HK-2 (cell line): Measurements from ENCODE around the gene EIF2S3B.
"Not testable (repeated sequence)": the region's sequence is repeated elsewhere in the genome, so short reads cannot be mapped to it uniquely, and the experiment has no call there.

ENCODE experiments used
- DNase-seq: peaks from one replicate; pipeline ENCODE4 v3.0.0-alpha.2; 2018; ENCODE audit not compliant: unreplicated experiment

EIF2S3B gene

GRCh38 chr12:10505620-10506019 is at the start of gene EIF2S3B:
EIF2S3B (plus strand) TSS chr12:10505890; CDS start chr12:10505903, 13 bp downstream.
- DNase-seq = no peak

GRCh38 chr12:10456856-10457255 is 48.8 kb upstream of the EIF2S3B start:
- DNase-seq = no peak

GRCh38 chr12:10457760-10458159 is 47.9 kb upstream of the EIF2S3B start:
- no peak for DNase-seq

- DNase-seq = no peak
Measured at GRCh38 chr12:10466311-10466710, 39.4 kb upstream of the EIF2S3B start.

DNA sequence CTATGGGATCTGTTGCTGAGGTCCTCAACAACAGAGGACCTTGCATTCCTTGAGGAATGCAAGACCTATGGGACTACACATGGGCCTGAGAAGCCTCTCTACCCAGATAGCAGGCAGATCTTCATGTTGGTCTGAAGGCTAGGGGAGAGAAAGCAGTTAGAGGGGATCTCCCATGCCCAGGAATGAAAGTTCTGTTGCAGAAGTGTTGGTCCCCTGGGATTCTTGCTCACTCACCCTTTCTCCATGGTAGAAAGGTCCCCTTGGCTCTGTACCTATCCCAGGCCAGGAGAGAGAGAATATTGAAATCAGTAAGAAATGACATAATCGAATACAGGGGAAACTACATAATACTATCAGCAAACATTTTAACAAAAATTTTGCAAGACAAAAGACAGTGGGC is 36.0 kb upstream of the EIF2S3B start:
- DNase-seq = no peak

- not testable (repeated sequence) for DNase-seq
Measured at GRCh38 chr12:10472808-10473207, 32.9 kb upstream of the EIF2S3B start.

DNA sequence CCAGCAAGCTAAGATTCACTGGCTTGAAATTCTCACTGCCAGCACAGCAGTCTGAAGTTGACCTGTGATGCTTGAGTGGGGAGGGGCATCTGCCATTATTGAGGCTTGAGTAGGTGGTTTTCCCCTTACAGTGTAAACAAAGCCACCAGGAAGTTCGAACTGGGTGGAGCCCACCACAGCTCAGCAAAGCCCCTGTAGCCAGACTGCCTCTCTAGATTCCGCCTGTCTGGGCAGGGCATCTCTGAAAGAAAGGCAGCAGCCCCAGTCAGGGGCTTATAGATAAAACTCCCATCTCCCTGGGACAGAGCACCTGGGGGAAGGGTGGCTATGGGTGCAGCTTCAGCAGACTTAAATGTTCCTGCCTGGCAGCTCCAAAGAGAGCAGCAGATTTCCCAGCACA is 23.8 kb upstream of the EIF2S3B start:
- not testable (repeated sequence) for DNase-seq

DNA sequence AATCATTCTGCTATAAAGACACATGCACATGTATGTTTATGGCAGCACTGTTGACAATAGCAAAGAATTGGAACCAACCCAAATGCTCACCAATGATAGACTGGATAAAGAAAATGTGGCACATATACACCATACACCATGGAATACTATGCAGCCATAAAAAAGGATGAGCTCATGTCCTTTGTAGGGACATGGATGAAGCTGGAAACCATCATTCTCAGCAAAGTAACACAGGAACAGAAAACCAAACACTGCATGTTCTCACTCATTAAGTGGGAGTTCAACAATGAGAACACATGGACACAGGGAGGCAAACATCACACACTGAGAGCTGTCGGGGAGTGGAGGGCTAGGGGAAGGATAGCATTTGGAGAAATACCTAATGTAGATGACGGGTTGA is 18.4 kb upstream of the EIF2S3B start:
- DNase-seq = not testable (repeated sequence)

GRCh38 chr12:10491766-10492165 is 13.9 kb upstream of the EIF2S3B start:
- DNase-seq = no peak

GRCh38 chr12:10497602-10498001 is 8.1 kb upstream of the EIF2S3B start:
- DNase-seq = no peak

DNA sequence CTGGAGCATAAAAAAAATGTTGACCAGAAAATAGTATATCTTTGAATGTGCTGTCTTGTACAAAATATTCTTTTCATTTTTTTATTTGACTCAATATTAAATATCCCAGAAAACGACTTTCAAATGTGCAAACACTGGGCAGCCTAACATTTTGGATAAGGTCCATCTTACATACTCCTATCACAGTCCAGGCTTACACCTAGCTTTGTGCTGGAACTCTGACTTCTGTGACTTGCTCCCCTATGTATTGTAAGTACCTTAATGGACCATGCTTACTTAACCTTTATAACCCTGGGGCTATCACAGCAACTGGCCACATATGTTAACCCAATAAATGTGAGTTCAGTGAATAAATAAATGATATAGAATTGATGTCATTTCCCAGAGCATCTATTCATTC is 7.6 kb upstream of the EIF2S3B start:
- DNase-seq = no peak

- DNase-seq = no peak
Measured at GRCh38 chr12:10501030-10501429, 4.7 kb upstream of the EIF2S3B start.

DNA sequence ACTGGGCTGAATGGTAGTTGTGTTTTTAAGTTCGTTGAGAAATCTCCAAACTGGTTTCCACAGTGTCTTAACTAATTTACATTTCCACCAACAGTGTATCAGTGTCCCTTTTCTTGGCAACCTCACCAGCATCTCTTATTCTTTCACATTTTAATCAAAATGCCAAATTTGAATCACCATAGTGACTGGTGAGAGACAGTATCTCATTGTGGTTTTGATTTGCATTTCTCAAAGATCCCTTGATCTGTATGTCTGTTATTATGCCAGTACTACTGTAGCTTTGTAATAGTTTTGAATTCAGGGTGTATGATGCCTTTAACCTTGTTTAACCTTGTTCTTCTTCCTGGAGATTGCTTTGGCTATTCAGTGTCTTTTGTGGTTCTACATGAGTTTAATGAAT is 2.2 kb upstream of the EIF2S3B start:
- no peak for DNase-seq

DNA sequence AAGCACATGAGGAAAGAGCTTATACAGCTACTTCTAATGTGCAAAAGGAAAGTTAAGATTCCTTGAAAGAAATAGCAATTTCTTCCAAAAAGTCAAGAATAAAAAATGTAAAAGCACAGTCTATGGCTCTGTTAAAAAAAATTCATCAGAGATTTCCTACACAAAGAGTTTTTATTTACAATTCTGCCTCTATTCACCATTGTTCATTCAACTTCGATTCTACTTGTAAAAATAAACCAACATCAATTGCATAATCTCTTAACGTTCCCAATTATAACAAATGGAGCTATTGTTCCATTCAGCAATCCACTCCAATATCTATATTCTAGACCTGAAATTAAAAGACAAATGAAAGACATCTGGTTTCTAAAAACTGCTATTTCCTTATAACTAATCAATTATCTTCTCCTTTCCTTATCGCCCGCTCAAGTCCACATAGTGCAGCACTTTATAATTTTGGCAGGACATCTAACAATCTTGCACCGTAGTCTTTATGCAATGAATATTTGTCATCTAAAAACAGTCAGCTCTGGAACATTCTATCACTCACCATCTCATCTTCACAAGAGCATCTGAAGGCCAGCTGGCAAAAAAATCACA is 6.2 kb downstream of the EIF2S3B start:
- no peak for DNase-seq

GRCh38 chr12:10512798-10513197 is 7.1 kb downstream of the EIF2S3B start:
- DNase-seq = no peak

DNA sequence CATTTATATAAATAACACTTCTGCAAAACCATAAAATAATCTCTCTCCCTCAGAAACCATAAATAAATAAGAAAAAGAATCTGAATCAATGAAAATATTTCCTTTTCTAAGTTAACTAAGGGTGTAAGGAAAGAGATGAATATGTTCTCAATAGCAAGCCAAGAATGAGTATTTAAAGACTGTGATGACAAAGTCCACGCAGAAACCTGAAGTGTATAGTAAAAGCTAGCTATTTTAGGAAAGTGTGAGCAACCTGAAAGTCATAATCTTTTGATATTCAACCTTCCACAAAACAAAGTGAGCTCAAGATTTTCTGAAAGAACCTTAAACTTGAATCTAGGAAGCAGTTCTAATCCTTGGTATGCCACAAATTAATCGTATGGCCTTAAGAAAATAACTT is 15.9 kb downstream of the EIF2S3B start:
- no peak for DNase-seq

DNA sequence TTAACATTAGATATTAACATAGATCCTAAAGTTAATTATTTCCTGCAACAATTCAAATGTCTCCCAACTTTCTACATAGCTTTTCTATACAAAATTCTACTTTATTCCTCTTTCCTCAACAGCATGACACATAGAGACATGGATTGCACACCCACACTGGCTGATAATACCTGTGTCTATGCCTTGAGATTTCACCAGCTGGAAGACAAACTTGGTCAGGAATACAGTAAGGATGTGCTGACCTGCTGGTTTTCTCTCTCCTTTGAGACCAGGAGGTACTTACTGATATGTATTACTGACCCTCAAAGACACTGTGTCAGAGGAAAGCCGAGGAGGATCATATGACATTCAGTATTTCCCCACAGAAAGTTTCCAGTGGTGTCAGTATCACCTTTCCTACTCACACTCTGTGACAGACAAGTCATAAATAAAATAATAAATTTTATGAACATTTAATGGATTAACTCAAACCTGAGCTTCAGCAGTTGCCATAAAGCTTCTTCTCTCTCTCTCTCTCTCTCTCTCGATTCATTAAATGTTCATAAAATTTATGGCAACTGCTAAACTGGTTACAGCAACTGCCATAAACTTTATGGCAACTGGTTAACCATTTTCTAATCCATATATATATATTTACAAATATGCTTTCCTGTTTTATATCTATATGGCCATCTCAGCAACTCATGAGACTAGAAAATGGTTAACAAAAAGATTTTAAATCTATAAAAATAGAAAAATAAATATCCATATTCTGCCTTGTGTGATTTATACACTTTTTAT is 22.7 kb downstream of the EIF2S3B start:
- DNase-seq = no peak

DNA sequence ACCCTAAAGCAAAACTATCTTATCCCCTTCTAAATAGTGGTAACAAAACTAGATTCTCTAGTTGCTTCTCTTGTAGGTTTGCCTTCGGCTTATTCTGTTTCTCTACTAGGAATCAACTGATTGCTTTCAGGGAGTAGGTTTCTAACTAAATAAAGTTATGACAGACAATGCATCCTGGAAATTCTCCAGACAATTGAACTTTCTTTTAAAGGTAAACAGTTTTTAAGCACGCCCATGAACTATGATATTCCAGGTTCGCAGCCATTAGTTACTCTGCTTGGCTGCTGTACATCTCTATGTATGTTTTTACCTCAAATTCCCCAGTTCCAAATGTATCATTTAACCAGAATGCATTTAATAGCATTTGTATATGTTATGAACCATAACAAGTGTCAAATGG is 23.9 kb downstream of the EIF2S3B start:
- DNase-seq = no peak

DNA sequence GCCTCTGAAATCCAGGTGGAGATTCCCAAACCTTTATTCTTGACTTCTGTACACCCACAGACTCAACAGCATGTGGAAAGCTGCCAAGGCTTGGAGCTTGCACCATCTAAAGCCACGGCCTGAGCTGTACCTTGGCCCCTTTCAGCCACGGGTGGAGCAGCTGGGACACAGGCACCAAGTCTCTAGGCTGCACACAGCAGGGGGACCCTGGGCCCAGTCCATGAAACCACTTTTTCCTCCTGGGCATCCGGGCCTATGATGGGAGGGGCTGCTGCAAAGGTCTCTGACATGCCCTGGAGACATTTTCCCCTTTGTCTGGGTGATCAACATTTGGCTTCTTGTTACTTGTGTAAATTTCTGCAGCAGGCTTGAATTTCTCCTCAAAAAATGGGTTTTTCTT is 32.0 kb downstream of the EIF2S3B start:
- no peak for DNase-seq

DNA sequence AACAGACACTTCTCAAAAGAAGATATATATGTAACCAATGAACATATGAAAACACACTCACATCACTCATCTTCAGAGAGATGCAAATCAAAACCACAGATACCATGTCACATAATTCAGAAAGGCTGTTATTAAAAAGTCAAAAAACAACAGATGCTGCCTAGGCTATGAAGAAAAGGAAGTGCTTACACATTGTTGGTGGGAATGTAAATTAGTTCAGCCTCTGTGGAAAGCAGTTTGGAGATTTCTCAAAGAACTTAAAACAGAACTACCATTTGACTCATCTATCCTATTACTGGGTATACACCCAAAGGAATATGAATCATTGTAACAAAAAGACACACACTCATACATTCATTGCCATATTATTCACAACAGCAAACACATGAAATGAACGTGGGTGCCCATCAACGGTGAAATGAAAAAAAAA is 35.1 kb downstream of the EIF2S3B start:
- DNase-seq = no peak

- no peak for DNase-seq
Measured at GRCh38 chr12:10543499-10543898, 37.8 kb downstream of the EIF2S3B start.

DNA sequence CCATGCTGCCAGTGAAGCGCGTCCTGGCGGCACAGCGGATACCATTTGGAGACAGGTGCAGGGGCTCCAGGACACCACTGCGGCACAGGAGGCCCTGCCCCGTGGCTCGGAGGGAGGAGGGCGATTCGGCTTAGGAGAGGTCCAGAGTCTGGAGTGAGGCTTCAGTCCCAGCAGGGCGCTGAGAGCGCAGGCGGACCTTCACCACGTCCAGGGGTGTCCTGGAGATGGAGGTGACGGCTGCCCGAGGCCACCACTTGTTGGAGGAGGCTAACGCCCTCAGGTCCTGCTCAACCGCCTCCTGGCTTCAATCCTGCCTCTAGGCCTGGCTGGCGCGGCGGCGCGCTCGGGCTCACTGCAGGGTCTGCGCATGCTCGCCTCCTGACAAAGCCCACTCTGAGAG is 45.7 kb downstream of the EIF2S3B start:
- DNase-seq = no peak

- no peak for DNase-seq
Measured at GRCh38 chr12:10553148-10553547, 47.5 kb downstream of the EIF2S3B start.
